ENCODE results near the gene RFX4.

DNA sequence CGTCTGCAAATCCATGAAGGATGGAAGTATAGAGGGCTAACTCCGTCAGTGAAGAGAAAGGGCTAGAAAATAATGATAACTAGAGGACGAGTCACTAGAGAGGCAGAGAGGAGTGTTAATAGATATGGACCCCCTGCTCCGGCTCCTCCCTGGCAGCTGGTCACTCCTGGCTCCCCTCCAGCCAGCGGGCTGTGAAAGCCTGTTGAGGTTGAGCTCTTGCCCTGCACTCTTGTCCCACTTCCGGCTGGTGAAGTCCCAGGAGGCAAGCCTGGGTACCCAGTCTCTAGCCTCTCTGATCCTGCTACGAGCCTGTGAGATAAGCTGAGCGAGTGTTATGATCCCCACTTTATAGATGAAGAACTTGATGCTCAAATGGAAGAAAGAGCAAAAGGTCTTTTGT is 90.3 kb downstream of the RFX4 start:
- no peak for TF ChIP-seq POLR2A (IDR thresholded peaks at IDR 0.05)
- TF ChIP-seq, protein P1, sequence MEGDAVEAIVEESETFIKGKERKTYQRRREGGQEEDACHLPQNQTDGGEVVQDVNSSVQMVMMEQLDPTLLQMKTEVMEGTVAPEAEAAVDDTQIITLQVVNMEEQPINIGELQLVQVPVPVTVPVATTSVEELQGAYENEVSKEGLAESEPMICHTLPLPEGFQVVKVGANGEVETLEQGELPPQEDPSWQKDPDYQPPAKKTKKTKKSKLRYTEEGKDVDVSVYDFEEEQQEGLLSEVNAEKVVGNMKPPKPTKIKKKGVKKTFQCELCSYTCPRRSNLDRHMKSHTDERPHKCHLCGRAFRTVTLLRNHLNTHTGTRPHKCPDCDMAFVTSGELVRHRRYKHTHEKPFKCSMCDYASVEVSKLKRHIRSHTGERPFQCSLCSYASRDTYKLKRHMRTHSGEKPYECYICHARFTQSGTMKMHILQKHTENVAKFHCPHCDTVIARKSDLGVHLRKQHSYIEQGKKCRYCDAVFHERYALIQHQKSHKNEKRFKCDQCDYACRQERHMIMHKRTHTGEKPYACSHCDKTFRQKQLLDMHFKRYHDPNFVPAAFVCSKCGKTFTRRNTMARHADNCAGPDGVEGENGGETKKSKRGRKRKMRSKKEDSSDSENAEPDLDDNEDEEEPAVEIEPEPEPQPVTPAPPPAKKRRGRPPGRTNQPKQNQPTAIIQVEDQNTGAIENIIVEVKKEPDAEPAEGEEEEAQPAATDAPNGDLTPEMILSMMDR (IDR thresholded peaks at IDR 0.05 in 4 of 5, conservative IDR thresholded peaks at IDR 0.05 in 1 of 5), result no peak

Data from gastrocnemius medialis (tissue), 4 donors.